ENCODE measurements around the gene ARHGEF35.
"Not testable (repeated sequence)": the region's sequence is repeated elsewhere in the genome, so short reads cannot be mapped to it uniquely, and the experiment has no call there.

Gene ARHGEF35

GRCh38 chr7:144178380-144179164, 17.1 kb downstream of the ARHGEF35 start:
- not testable (repeated sequence) for DNase-seq (ENCODE audit: low read depth)

GRCh38 chr7:144174613-144175012, 21.0 kb downstream of the ARHGEF35 start:
- DNase-seq (ENCODE audit: low read depth), result no peak

GRCh38 chr7:144171594-144172350, 23.9 kb downstream of the ARHGEF35 start:
- not testable (repeated sequence) for DNase-seq (ENCODE audit: low read depth)

GRCh38 chr7:144164784-144165183, 30.8 kb downstream of the ARHGEF35 start:
- DNase-seq (ENCODE audit: low read depth), result no peak

- no peak for DNase-seq (ENCODE audit: low read depth)
Measured at GRCh38 chr7:144158861-144159260, 36.8 kb downstream of the ARHGEF35 start.

- no peak for DNase-seq (ENCODE audit: low read depth)
Measured at GRCh38 chr7:144148224-144148827, 47.3 kb downstream of the ARHGEF35 start.

- no peak for DNase-seq (ENCODE audit: low read depth)
Measured at GRCh38 chr7:144144426-144144825, 51.2 kb downstream of the ARHGEF35 start.

GRCh38 chr7:144142187-144142586, 53.4 kb downstream of the ARHGEF35 start:
- DNase-seq (ENCODE audit: low read depth), result no peak

GRCh38 chr7:144137501-144137900, 58.1 kb downstream of the ARHGEF35 start:
- DNase-seq (ENCODE audit: low read depth), result no peak

All from T-helper 22 cell (primary cell).